Activated effector memory CD4-positive, alpha-beta T cell treated with Interleukin-2 at 50 U/mL for 16 hours (primary cell): ENCODE measurements around the gene ATP8A1.
A peak's percentile ranks its signal among the peaks of the same experiment; 100 is the strongest.
"Not testable (repeated sequence)": the region's sequence is repeated elsewhere in the genome, so short reads cannot be mapped to it uniquely, and the experiment has no call there.

Experiments used
- DNase-seq: peaks from one replicate; pipeline ENCODE4 v3.0.0-alpha.2; 2020

ATP8A1 gene

GRCh38 chr4:42656944-42657792 lies at the start of gene ATP8A1:
Gene ATP8A1, minus strand, starts transcription at chr4:42657105. Its CDS starts 232 bp downstream, at chr4:42656873.
- DNase-seq, result peak; percentile 92

- DNase-seq, result no peak
These were observed 49.2 kb upstream of the ATP8A1 start for GRCh38 chr4:42706086-42706485.

GRCh38 chr4:42703813-42704212 lies 46.9 kb upstream of the ATP8A1 start:
- no peak for DNase-seq

GRCh38 chr4:42702895-42703294 lies 46.0 kb upstream of the ATP8A1 start:
- no peak for DNase-seq

- not testable (repeated sequence) for DNase-seq
These were observed 44.9 kb upstream of the ATP8A1 start for GRCh38 chr4:42701780-42702179.

GRCh38 chr4:42690537-42690936 lies 33.6 kb upstream of the ATP8A1 start:
- no peak for DNase-seq

GRCh38 chr4:42683393-42683792 lies 26.5 kb upstream of the ATP8A1 start:
- no peak for DNase-seq

- DNase-seq, result no peak
These were observed 21.6 kb upstream of the ATP8A1 start for GRCh38 chr4:42678512-42678911.

GRCh38 chr4:42676066-42676951 lies 19.4 kb upstream of the ATP8A1 start:
- no peak for DNase-seq

GRCh38 chr4:42673082-42673425 lies 16.1 kb upstream of the ATP8A1 start:
- DNase-seq, result no peak

- DNase-seq, result no peak
These were observed 15.6 kb upstream of the ATP8A1 start for GRCh38 chr4:42672359-42673081.

- no peak for DNase-seq
These were observed 14.7 kb upstream of the ATP8A1 start for GRCh38 chr4:42671431-42672194.

GRCh38 chr4:42658261-42658660 lies 1.4 kb upstream of the ATP8A1 start:
- no peak for DNase-seq

- DNase-seq, result no peak
These were observed 294 bp downstream of the ATP8A1 start for GRCh38 chr4:42656679-42656943.

- DNase-seq, result peak; percentile 26
These were observed 805 bp downstream of the ATP8A1 start for GRCh38 chr4:42655921-42656678.

GRCh38 chr4:42655269-42655637 lies 1.7 kb downstream of the ATP8A1 start:
- no peak for DNase-seq

GRCh38 chr4:42654631-42655268 lies 2.2 kb downstream of the ATP8A1 start:
- no peak for DNase-seq

- no peak for DNase-seq
These were observed 3.0 kb downstream of the ATP8A1 start for GRCh38 chr4:42653626-42654560.

- DNase-seq, result not testable (repeated sequence)
These were observed 4.2 kb downstream of the ATP8A1 start for GRCh38 chr4:42652529-42653231.

- DNase-seq, result no peak
These were observed 7.0 kb downstream of the ATP8A1 start for GRCh38 chr4:42649870-42650269.
